Memory B cell (primary cell): ENCODE results near the gene CIB2.

ENCODE experiments used
- ATAC-seq: fragments of 150-1000 bp; cut with Tn5 transposase; 2 replicates; pipeline ENCODE4 v1.10.0; 2021; ENCODE audit warnings: low read depth, mild to moderate bottlenecking, moderate library complexity
- DNase-seq, 2 donors: peaks; one replicate each; pipeline ENCODE4 v3.0.0; 2022; ENCODE audit warnings: low spot score in 2 of 2
- H3K27ac Mint-ChIP-seq: one replicate; pipeline ENCODE4 v1.8.0; 2022; ENCODE audit warnings: mild to moderate bottlenecking, moderate library complexity, mixed read lengths
- H3K27me3 Mint-ChIP-seq: one replicate; pipeline ENCODE4 v1.8.0; 2022; ENCODE audit warnings: mixed read lengths
- H3K36me3 Mint-ChIP-seq: one replicate; pipeline ENCODE4 v1.8.0; 2022; ENCODE audit warnings: mild to moderate bottlenecking, mixed read lengths
- H3K4me1 Mint-ChIP-seq: one replicate; pipeline ENCODE4 v1.8.0; 2022; ENCODE audit warnings: mixed read lengths
- H3K4me3 Mint-ChIP-seq: one replicate; pipeline ENCODE4 v1.8.0; 2022; ENCODE audit warnings: mild to moderate bottlenecking, moderate library complexity, mixed read lengths
- H3K9me3 Mint-ChIP-seq: one replicate; pipeline ENCODE4 v1.8.0; 2022; ENCODE audit warnings: mixed read lengths

The CIB2 gene

DNA sequence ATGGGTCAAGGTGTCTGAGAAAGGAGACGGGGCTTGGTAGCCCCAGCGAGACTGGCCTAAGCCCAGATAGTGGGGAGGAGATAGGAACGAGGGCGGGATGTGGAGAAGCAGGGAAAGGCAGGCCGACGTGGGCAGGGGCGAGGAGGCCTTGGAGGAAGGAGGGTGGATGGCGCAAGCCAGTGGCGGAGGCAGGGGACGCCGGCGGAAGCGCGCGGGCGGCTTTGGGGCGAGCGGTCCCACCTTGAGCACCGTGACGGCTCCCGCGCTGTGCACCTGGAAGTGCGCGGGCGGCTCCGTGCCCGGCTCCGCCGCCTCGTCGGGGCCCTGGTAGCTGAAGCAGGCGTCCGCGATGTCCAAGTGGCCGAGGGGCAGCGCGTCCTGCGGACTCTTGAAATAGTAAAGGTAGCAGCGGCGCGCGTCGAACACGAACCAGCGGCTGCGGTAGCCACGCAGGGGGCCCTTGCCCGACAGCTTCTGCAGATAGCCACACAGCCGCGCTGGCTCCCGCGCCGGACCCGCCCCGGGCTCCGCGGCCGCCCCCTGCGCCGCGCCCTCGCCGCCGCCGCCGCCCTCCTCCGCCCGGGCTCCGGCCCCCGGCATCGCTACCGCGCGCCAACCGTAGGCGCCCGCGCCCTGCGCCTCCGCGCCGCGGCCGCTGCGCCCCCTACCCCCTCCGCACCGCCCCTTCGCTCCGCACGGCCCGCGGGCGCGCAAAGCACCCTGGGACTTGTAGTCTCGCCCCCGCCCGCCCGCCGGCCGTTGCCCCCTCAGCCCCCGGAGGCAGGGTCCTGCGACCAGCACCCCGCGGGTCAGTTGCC, 54.0 kb downstream of the CIB2 start, which contains the start of gene TBC1D2B:
TBC1D2B (minus strand) TSS at position 659 of the 818 bp plus-strand sequence; CDS start at position 600, 59 bp downstream.
- peak within 1 kb of the TSS; percentile 45 for H3K27ac Mint-ChIP-seq
- H3K4me3 Mint-ChIP-seq, result peak within 1 kb of the TSS; percentile 97
- H3K4me1 Mint-ChIP-seq, result peaks cover 19% of the 10 kb centered on the region

DNA sequence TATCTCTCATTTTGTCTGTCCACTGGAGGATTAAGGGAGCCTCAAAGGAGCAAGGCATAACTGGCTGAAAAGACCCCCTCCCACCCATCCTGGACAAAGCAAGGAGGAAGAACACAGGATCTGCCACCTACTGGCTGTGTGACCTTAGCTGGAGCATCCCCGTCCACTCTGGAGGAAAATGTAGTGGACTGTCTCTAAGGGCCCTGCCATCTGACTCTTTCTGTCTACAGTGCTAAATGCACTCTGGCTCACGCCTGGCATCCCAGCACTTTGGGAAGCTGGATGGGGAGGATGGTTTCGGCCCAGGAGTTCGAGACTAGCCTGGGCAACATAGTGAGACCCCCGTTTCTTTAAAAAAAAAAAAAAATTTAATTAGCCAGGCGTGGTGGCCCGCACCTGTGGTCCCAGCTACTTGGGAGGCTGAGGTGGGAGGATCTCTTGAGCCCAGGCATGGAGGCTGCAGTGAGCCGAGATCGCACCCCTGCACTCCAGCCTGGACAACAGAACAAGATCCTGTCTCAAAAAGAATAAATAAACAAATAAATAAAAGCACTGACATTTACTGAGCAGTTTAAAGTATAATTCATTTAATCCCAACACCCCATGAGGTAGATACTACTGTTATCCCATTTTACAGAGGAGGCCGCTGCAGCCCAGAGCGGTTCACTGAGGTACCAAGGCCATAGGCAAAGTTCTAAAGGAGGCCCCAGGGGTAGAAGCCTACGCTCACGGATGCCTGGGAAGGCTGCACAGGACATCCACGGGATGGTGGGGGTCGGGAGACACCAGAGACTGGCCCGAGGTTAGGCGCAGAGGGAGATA, 54.8 kb downstream of the CIB2 start:
- no peaks in the 10 kb centered on the region for H3K27me3 Mint-ChIP-seq
- no peaks in the 10 kb centered on the region for H3K36me3 Mint-ChIP-seq
- H3K9me3 Mint-ChIP-seq, result no peaks in the 10 kb centered on the region
- no peak for DNase-seq
- H3K27ac Mint-ChIP-seq, result no peak overlapping the region
- H3K4me3 Mint-ChIP-seq, result peak overlapping the region; percentile 97
- H3K4me1 Mint-ChIP-seq, result peaks cover 19% of the 10 kb centered on the region
- ATAC-seq, result no peak

More for the DNA sequence above, 54.0 kb downstream of the CIB2 start, which contains the start of gene TBC1D2B:
- Mint-ChIP-seq H3K36me3 (no peaks in the 10 kb centered on the region), H3K27me3 (no peaks in the 10 kb centered on the region), H3K9me3 (no peaks in the 10 kb centered on the region)
- DNase-seq, result peak; percentile 37 to 70
- peak; percentile 91 for ATAC-seq

DNA sequence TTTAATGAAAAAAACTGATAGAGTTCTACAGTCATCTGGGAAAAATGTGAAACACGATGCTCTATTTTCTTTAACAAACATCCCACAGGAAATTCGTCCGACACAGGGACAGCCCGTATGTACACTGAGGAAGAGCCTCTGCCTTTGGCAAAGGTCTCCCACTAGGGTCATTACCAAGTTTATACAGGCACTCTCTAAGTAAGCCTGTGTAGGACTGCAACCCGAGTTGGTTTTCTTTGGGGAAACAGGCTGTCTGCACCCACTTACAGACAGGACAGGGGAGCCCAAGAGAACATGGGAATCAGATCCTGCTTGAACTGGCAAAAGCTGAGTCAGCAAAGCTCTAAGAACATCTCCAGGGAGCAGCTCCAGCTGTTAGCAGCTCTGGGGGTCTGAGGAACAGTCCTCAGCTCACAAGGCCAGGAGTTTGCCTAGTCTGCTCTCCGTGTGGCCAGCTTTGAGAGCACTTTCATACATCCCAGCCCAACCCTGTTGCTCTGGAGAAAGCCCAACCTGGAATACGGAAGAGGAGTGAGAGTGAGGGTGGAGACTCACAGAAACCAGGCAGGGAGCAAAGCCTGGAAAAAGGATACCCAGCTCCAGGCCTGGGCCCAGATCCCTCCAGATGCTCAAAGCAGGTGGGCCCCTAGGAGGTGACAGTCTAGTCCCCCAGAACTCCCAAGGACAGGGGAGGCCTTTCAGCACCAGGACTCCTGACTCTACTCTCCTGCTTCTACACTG, 55.6 kb downstream of the CIB2 start:
- no peak for ATAC-seq
- Mint-ChIP-seq H3K4me3 (peak overlapping the region; percentile 41), H3K9me3 (no peaks in the 10 kb centered on the region), H3K4me1 (peaks cover 19% of the 10 kb centered on the region), H3K36me3 (no peaks in the 10 kb centered on the region), H3K27me3 (no peaks in the 10 kb centered on the region), H3K27ac (no peak overlapping the region)
- DNase-seq, result no peak

- Mint-ChIP-seq H3K27me3 (no peaks in the 10 kb centered on the region), H3K36me3 (no peaks in the 10 kb centered on the region), H3K9me3 (no peaks in the 10 kb centered on the region), H3K4me1 (peaks cover 41% of the 10 kb centered on the region), H3K27ac (no peak overlapping the region), H3K4me3 (no peak overlapping the region)
- ATAC-seq (no peak), DNase-seq (no peak)
Measured at GRCh38 chr15:78073046-78073787, 58.0 kb downstream of the CIB2 start.

DNA sequence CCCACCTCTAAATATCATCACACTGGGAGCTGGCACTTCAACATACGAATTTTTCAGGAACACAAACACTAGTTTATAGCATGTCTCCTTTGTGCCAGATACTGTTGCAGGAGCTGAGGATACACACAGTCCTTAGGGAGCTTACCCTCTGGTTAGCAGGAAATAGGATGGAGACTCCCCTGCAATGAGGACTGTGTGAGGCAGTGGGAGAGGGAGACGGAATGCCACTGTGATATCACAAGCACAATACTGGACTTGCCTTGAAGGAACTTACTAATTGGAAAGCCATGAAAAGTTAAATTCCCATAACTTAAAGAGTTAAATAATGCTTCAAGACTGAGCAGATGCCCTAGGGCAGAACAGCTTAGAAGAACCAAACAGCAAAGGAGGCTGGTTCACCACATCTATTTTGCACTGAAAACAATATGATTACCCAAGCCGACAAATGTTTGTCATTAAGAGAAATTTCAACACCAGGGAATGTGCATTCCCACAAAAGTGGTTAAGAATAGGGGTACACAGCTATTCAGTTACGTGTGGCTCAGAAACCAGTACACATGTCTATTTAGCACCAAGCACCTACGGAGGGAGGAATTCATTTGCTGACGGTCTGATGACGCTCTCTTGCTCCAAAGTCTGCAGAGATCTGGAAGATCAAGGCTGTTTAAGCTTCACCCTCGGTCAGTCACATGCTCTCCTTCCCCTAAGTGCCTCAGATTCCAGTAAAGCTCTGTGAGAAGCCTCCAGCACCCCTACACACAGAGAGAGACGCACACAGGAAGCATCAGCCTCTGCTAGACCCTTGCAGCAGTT, 59.0 kb downstream of the CIB2 start:
- Mint-ChIP-seq H3K27ac (no peak overlapping the region), H3K4me3 (no peak overlapping the region), H3K9me3 (no peaks in the 10 kb centered on the region), H3K4me1 (peaks cover 44% of the 10 kb centered on the region), H3K36me3 (no peaks in the 10 kb centered on the region), H3K27me3 (no peaks in the 10 kb centered on the region)
- ATAC-seq (no peak), DNase-seq (no peak)

DNA sequence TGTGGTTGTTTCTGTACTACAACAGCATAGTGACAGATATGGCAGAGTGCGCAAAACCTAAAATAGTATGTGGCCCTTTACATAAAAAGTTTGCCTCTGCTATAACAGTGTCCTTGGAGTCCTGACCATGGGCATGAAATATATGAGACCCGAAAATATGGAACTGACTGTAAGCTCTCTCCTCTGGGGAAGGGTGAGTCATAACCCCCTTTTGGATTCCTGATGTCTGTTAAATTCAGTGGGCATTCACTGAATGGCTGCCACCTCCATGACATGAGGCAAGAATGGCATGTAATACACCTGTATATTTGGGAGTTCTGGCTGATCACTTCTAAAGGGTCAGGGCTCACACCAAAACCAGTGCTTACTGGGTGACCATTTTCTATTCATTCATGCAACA, 59.9 kb downstream of the CIB2 start:
- no peak for ATAC-seq
- no peak overlapping the region for H3K4me3 Mint-ChIP-seq
- H3K4me1 Mint-ChIP-seq, result peaks cover 48% of the 10 kb centered on the region
- H3K27ac Mint-ChIP-seq, result no peak overlapping the region
- H3K27me3 Mint-ChIP-seq, result no peaks in the 10 kb centered on the region
- no peaks in the 10 kb centered on the region for H3K36me3 Mint-ChIP-seq
- no peak for DNase-seq
- H3K9me3 Mint-ChIP-seq, result no peaks in the 10 kb centered on the region

- Mint-ChIP-seq H3K27ac (peak overlapping the region; percentile 59), H3K4me3 (no peak overlapping the region), H3K9me3 (no peaks in the 10 kb centered on the region), H3K4me1 (peaks cover 49% of the 10 kb centered on the region), H3K27me3 (no peaks in the 10 kb centered on the region), H3K36me3 (no peaks in the 10 kb centered on the region)
- ATAC-seq (no peak), DNase-seq (no peak)
Measured at GRCh38 chr15:78070049-78070700, 61.1 kb downstream of the CIB2 start.

- ATAC-seq (no peak), DNase-seq (no peak)
- Mint-ChIP-seq H3K9me3 (no peaks in the 10 kb centered on the region), H3K27ac (peak overlapping the region; percentile 59), H3K4me1 (peaks cover 46% of the 10 kb centered on the region), H3K27me3 (no peaks in the 10 kb centered on the region), H3K4me3 (peak overlapping the region; percentile 43), H3K36me3 (no peaks in the 10 kb centered on the region)
Measured at GRCh38 chr15:78069462-78070029, 61.7 kb downstream of the CIB2 start.

- H3K36me3 Mint-ChIP-seq, result no peaks in the 10 kb centered on the region
- peak overlapping the region; percentile 59 for H3K27ac Mint-ChIP-seq
- no peaks in the 10 kb centered on the region for H3K9me3 Mint-ChIP-seq
- peaks cover 44% of the 10 kb centered on the region for H3K4me1 Mint-ChIP-seq
- peak overlapping the region; percentile 43 for H3K4me3 Mint-ChIP-seq
- H3K27me3 Mint-ChIP-seq, result no peaks in the 10 kb centered on the region
- DNase-seq (no peak), ATAC-seq (peak; percentile 39)
Measured at GRCh38 chr15:78069052-78069414, 62.2 kb downstream of the CIB2 start.

- no peak overlapping the region for H3K27ac Mint-ChIP-seq
- peaks cover 44% of the 10 kb centered on the region for H3K4me1 Mint-ChIP-seq
- ATAC-seq (no peak), DNase-seq (no peak)
- H3K4me3 Mint-ChIP-seq, result no peak overlapping the region
- H3K9me3 Mint-ChIP-seq, result no peaks in the 10 kb centered on the region
- H3K27me3 Mint-ChIP-seq, result no peaks in the 10 kb centered on the region
- no peaks in the 10 kb centered on the region for H3K36me3 Mint-ChIP-seq
Measured at GRCh38 chr15:78067328-78068228, 63.7 kb downstream of the CIB2 start.
